HUES6 (cell line): ENCODE data around the gene USH1C.

Experiments
- H3K27ac ChIP-seq: 2 replicates; pipeline ENCODE4 v1.7.0; 2013; ENCODE audit warnings: low read depth, mild to moderate bottlenecking, low read length, inconsistent platforms
- H3K27me3 ChIP-seq: 2 replicates; pipeline ENCODE4 v1.6.1; 2013; ENCODE audit warnings: low read length; ENCODE audit not compliant: control insufficient read depth, insufficient read depth
- H3K36me3 ChIP-seq: 2 replicates; pipeline ENCODE4 v1.6.1; 2013; ENCODE audit warnings: low read length; ENCODE audit not compliant: control insufficient read depth, insufficient read depth
- H3K4me1 ChIP-seq: 2 replicates; pipeline ENCODE4 v1.6.1; 2013; ENCODE audit warnings: low read length; ENCODE audit not compliant: control insufficient read depth, insufficient read depth
- H3K4me3 ChIP-seq: 2 replicates; pipeline ENCODE4 v1.5.1; 2013; ENCODE audit warnings: low read depth, low read length
- H3K9ac ChIP-seq: one replicate; pipeline ENCODE4 v1.6.1; 2013; ENCODE audit warnings: mild to moderate bottlenecking, low read length
- H3K9me3 ChIP-seq: 2 replicates; pipeline ENCODE4 v1.6.1; 2013; ENCODE audit warnings: low read depth, low read length; ENCODE audit not compliant: control insufficient read depth, insufficient read depth

USH1C gene

DNA sequence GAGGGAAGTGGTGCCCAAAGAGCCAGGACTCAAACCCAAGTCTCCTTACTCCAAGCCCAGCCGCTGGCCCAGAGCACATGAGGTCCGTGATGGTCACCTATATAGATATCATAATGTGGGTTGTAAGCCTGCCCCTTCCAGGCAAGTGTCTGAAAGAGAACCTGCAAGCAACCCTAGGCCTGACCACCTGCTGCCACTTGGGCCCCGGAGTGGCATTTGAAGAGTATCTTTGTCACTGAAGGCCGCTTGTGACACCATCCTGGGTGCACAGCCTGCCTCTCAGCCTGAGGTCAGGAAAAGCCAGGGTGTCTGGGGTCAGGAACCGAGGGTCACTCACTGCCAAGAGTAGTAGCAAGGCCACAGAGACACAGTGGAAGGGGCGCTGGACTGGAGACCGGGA is 35.2 kb upstream of the USH1C start:
- no peak overlapping the region for H3K27ac ChIP-seq
- no peaks in the 10 kb centered on the region for H3K36me3 ChIP-seq
- H3K9me3 ChIP-seq = no peaks in the 10 kb centered on the region
- peaks cover 4% of the 10 kb centered on the region; the same call in 1 of the 2 replicates for H3K27me3 ChIP-seq
- no peak overlapping the region for H3K4me3 ChIP-seq
- no peak overlapping the region for H3K9ac ChIP-seq
- H3K4me1 ChIP-seq = no peaks in the 10 kb centered on the region

DNA sequence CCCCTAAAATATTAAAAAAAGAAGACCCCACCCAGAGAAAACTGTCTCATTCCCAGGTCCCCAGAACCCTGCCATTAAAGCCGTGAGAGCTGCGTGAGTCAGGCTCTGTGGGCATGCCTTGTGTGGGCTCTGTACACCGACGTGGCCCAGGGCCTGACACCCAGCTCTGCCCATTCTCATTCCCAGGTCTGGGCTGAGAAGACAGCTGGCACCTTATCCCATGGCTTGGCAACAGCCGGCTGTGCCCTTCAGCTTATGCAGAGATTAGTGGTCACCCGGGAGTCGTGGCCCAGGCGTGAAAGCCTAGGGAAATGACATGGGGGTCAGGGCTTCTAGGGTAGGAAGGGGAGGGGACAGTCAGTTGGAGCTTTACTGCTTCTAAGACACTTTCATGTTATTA is 34.7 kb upstream of the USH1C start:
- H3K9me3 ChIP-seq = no peaks in the 10 kb centered on the region
- H3K4me3 ChIP-seq = no peak overlapping the region
- H3K27ac ChIP-seq = no peak overlapping the region
- peaks cover 4% of the 10 kb centered on the region; the same call in 1 of the 2 replicates for H3K27me3 ChIP-seq
- no peak overlapping the region for H3K9ac ChIP-seq
- no peaks in the 10 kb centered on the region for H3K36me3 ChIP-seq
- H3K4me1 ChIP-seq = no peaks in the 10 kb centered on the region

DNA sequence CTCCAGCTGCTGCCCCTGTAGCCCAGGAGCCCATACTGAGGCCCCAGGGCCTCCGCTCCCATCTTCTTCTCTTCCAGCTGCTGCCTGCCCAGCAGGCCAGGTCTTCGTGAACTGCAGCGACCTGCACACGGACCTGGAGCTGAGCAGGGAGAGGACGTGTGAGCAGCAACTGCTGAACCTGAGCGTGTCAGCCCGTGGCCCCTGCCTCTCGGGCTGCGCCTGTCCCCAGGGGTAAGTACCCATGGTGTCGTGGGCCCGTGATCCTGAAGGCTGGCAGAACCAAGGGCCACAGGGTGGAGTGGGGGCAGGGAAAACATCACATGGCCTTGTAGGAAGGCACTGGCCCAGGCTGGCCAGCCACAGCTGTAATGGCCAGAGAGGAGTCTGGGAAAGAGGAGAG is 34.1 kb upstream of the USH1C start:
- Histone ChIP-seq H3K4me1 (no peaks in the 10 kb centered on the region), H3K27me3 (peaks cover 4% of the 10 kb centered on the region; the same call in 1 of the 2 replicates), H3K4me3 (no peak overlapping the region), H3K9me3 (no peaks in the 10 kb centered on the region), H3K27ac (no peak overlapping the region), H3K36me3 (no peaks in the 10 kb centered on the region), H3K9ac (no peak overlapping the region)

DNA sequence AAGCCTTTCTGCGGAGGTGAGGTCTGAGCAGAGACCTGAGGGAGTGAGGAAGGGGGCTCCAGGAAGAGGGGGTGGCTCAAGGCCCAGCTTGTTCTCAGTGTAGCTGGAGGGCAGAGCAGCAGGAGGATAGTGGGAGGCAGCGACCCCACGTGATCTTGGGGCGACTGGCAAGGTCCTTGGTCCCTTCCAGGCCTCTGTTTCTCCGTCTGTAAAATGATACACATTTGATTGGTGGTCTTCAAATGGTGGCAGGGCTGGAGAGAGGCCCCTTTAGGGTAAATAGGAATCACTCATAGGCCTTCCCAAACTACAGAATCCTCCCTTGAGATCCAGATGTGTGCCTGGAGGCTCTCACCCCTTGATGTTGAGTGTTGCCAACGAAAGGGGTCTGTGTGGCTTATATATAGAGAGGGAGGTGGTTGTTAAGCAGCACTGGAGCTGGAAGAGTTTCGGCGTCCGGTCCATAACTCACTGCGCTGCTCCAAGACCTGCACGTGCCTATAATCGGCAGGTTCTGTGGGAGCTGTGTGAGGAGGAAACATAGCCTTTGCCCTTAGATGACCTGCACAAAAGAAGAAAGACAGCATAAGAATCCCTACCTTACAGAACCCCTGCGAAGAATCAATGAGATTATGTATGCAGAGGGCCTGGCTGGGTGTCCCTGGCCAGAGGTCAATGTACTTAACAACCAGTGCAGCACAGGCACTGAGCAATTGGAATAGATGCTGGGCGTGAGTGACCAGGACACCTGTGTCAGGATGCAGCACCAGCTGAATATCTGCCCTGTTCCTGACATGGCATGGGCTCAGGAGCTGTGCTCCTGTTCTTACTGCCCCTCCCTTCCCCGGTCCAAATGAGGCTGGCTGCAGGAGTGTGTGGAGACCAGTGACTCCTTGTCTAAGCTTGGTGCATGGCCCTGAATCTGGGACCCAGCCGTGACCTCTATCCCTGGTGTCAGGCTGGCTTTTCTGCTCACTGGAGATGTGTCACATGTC is 31.5 kb upstream of the USH1C start:
- Histone ChIP-seq H3K9me3 (no peaks in the 10 kb centered on the region), H3K36me3 (no peaks in the 10 kb centered on the region), H3K27me3 (peaks cover 6% of the 10 kb centered on the region; the same call in 1 of the 2 replicates), H3K4me3 (no peak overlapping the region), H3K27ac (no peak overlapping the region), H3K4me1 (no peaks in the 10 kb centered on the region), H3K9ac (no peak overlapping the region)

DNA sequence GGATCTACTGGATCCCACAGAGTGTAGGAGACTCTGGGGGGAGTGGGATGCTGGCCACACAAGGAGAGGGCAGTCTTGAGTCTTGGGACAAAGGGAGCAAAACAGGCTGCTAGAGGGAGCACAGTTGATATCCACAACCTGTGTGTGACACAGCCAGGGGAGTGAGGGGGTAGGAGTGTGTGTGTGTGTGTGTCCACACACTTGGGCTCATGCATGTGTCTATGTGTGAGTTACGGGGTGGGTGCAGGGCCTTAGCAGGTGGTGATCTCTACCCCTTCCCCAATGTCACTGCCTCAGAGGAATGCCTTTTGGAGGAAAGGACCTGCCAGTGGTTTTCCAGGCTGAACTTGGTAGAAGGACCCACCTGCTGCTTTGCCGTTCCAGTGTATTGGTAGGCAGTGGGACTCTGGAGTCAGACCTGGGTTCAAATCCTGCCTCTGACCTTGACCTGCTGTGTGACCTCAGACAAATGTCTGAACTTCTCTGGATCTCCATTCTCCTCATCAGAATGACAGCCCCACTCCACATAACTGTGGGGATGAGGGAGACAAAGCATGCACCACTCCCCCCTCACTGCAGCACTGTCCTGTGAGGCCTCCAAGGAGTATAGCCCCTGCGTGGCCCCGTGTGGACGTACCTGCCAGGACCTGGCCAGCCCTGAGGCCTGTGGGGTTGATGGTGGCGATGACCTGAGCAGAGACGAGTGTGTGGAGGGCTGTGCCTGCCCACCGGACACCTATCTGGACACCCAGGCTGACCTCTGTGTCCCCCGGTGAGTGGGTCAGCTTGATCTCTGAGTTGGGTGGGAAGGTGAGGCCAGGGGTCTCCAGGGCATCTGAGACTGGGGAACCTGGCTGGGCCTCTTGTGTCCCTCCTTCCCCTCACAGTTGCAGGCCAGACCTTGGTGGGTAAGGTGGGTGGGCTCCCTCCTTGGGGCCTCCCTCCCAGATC is 30.2 kb upstream of the USH1C start:
- Histone ChIP-seq H3K9ac (no peak overlapping the region), H3K9me3 (no peaks in the 10 kb centered on the region), H3K27me3 (peaks cover 3% of the 10 kb centered on the region; the same call in 1 of the 2 replicates), H3K27ac (no peak overlapping the region), H3K4me1 (no peaks in the 10 kb centered on the region), H3K4me3 (no peak overlapping the region), H3K36me3 (no peaks in the 10 kb centered on the region)

DNA sequence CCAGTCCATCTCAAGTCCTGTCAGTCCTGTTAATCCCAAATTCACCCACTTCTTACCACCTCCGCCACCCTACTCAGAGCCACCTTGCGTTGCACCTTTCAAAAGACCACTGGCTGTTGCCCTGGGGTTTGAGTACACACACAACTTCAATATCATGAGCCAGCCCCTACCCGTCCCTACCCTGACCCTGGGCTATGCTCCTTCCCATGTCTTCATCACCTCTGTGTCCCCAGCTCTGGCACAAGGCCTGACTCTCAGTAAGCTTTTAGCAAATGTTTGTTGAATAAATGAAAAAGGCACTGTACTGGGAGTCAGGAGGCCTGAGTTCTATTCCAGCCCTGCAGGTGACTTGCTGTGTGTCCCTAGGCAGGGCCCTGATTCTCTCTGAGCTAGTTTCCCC is 29.3 kb upstream of the USH1C start:
- H3K36me3 ChIP-seq = no peaks in the 10 kb centered on the region
- no peaks in the 10 kb centered on the region for H3K4me1 ChIP-seq
- no peak overlapping the region for H3K27ac ChIP-seq
- peaks cover 3% of the 10 kb centered on the region; the same call in 1 of the 2 replicates for H3K27me3 ChIP-seq
- H3K4me3 ChIP-seq = no peak overlapping the region
- H3K9me3 ChIP-seq = no peaks in the 10 kb centered on the region
- H3K9ac ChIP-seq = no peak overlapping the region

DNA sequence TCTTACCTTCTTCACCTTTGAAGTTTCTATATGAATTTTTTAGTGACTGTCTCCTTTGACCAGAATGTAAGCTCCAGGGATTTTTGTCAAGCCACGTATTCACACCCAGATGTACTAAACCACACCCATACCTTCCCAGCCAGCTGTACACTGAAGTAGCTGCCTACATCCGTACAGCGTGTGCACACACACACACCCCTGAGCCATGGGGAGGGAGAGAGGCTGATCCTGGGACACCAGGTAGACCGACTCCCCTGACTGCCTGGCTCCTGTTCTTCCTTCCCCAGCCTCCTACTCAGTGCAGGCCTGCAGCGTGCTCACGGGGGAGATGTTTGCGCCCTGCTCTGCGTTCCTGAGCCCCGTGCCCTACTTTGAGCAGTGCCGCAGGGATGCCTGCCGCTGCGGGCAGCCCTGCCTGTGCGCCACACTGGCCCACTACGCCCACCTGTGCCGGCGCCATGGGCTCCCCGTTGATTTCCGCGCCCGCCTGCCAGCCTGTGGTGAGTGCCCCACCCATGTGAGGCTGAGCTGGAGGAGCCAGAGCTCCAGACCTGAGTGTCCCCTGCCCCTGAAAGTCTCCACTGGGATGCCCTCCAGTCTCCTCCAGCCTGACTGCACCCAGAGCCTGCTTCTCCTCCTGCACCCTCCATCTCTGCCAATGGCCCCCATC is 28.7 kb upstream of the USH1C start:
- Histone ChIP-seq H3K4me3 (no peak overlapping the region), H3K27me3 (peaks cover 3% of the 10 kb centered on the region; the same call in 1 of the 2 replicates), H3K9ac (no peak overlapping the region), H3K4me1 (no peaks in the 10 kb centered on the region), H3K27ac (no peak overlapping the region), H3K36me3 (no peaks in the 10 kb centered on the region), H3K9me3 (no peaks in the 10 kb centered on the region)

DNA sequence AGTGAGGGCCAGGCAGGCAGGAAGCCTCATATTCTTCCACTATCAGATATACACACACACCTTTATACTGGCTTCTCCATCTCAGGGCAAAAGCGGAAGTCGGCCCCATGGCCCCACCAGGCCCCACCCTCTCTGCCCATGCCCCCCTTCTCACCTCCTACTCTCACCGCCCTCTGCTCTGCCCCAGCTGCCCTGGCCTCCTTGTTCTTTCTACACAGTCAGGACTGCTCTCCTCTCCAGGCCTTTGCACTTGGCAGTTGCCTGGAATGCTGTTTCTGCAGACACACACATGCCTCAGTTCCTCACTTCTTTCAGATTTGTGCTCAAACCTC is 28.1 kb upstream of the USH1C start:
- Histone ChIP-seq H3K4me3 (no peak overlapping the region), H3K36me3 (no peaks in the 10 kb centered on the region), H3K9ac (no peak overlapping the region), H3K9me3 (no peaks in the 10 kb centered on the region), H3K4me1 (no peaks in the 10 kb centered on the region), H3K27me3 (peaks cover 3% of the 10 kb centered on the region; the same call in 1 of the 2 replicates), H3K27ac (no peak overlapping the region)

DNA sequence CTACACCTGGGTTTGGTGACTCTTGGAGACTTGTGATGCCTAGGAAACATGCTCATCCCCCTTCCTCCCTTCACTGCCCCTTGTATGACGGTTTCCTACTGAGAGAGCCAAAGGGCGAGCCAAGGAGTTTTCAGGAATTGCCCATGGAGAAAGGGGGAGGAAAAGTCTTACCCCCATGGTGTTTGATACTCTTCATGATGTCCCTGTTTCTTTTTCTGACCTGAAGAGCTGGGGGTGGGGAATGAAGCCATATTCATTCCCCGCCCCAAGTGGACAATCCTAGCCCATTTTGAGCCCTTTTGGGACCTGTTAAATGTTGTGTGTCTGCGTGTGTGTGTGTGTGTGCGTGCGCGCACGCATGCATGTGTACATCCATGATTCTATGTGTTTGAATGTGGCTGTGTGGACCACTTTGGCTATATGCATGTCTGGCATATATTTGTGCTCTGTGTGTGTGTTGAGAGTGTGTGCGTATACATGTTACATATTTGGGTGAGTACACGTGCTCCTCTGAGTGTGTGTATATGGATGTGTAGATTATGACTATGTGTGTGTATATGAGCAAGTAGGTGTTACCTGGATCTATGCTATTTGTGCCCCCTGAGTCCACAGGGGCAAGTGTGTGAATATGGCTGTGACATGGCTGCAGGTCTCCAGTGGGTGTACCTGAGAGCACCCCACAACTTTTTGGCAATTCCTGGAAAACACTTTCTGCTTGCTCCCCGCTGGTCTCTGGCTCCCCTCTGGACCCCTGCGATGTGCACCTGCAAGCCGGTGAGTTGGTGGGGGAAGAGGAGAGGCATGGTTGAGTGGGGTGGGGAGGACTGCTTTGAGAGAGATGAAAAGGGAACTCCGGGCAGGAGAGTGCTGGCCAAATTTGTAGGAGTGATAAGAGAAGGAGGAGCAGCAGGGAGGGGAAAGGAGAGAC is 27.5 kb upstream of the USH1C start:
- H3K4me3 ChIP-seq = no peak overlapping the region
- peaks cover 3% of the 10 kb centered on the region; the same call in 1 of the 2 replicates for H3K27me3 ChIP-seq
- no peak overlapping the region for H3K27ac ChIP-seq
- H3K4me1 ChIP-seq = no peaks in the 10 kb centered on the region
- no peak overlapping the region for H3K9ac ChIP-seq
- H3K36me3 ChIP-seq = no peaks in the 10 kb centered on the region
- H3K9me3 ChIP-seq = no peaks in the 10 kb centered on the region

DNA sequence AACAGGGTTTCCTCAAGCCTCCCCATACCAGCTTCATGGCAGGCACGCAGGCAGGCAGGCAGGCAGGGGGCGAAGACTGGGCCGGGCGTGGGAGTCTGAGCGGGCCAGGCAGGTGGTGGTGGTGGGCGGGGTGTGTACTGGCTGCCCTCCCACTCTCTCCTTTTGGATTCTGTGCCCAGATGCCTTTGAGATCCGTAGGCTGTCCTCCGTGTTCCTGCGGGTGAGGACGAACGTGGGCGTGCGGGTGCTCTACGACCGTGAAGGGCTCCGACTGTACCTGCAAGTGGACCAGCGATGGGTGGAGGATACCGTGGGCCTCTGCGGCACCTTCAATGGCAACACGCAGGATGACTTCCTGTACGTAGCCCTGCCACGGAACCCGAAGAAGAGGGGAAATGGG is 25.8 kb upstream of the USH1C start:
- no peak overlapping the region for H3K9ac ChIP-seq
- H3K4me1 ChIP-seq = no peaks in the 10 kb centered on the region
- H3K27ac ChIP-seq = no peak overlapping the region
- H3K9me3 ChIP-seq = no peaks in the 10 kb centered on the region
- no peak overlapping the region for H3K4me3 ChIP-seq
- peaks cover 3% of the 10 kb centered on the region; the same call in 1 of the 2 replicates for H3K27me3 ChIP-seq
- no peaks in the 10 kb centered on the region for H3K36me3 ChIP-seq
